Hindlimb muscle (tissue), 1 donor: ENCODE data around the gene SMURF2. TPM values are rescaled to one million over a fixed set of nuclear protein-coding genes. Genes with fewer than 3 reads are reported as not detected.
"Not testable (repeated sequence)": the region's sequence is repeated elsewhere in the genome, so short reads cannot be mapped to it uniquely, and the experiment has no call there.

Experiments
- DNase-seq: peaks from one replicate; pipeline ENCODE4 v3.0.0-alpha.2; 2013
- polyA plus RNA-seq: library from polyadenylated mRNA; unstranded; fragments of 120-200 nt; gene quantifications from one replicate; pipeline ENCODE4 v1.2.1, GENCODE V29; 2013; ENCODE audit not compliant: insufficient read length

SMURF2 gene
- polyA plus RNA-seq: 21.6 TPM

- DNase-seq: peak; percentile 63
Observed at GRCh38 chr17:64661976-64662773, at the start of gene SMURF2. SMURF2 (minus strand) TSS chr17:64662307; CDS start chr17:64661880, 427 bp downstream.

- no peak for DNase-seq
Observed at GRCh38 chr17:64709481-64709880, 47.4 kb upstream of the SMURF2 start.

GRCh38 chr17:64707050-64707591, 45.0 kb upstream of the SMURF2 start:
- peak; percentile 74 for DNase-seq

GRCh38 chr17:64706224-64707049, 44.3 kb upstream of the SMURF2 start:
- DNase-seq: no peak

- DNase-seq: no peak
Observed at GRCh38 chr17:64702815-64703214, 40.7 kb upstream of the SMURF2 start.

GRCh38 chr17:64698725-64699124, 36.6 kb upstream of the SMURF2 start:
- no peak for DNase-seq

GRCh38 chr17:64694207-64694606, 32.1 kb upstream of the SMURF2 start:
- no peak for DNase-seq

GRCh38 chr17:64692187-64692586, 30.1 kb upstream of the SMURF2 start:
- DNase-seq: peak; percentile 34

GRCh38 chr17:64689106-64689505, 27.0 kb upstream of the SMURF2 start:
- no peak for DNase-seq

- no peak for DNase-seq
Observed at GRCh38 chr17:64688481-64688880, 26.4 kb upstream of the SMURF2 start.

GRCh38 chr17:64687961-64688360, 25.9 kb upstream of the SMURF2 start:
- no peak for DNase-seq

- no peak for DNase-seq
Observed at GRCh38 chr17:64687376-64687775, 25.3 kb upstream of the SMURF2 start.

- DNase-seq: no peak
Observed at GRCh38 chr17:64686705-64687104, 24.6 kb upstream of the SMURF2 start.

GRCh38 chr17:64685705-64686104, 23.6 kb upstream of the SMURF2 start:
- no peak for DNase-seq

- DNase-seq: no peak
Observed at GRCh38 chr17:64683796-64684195, 21.7 kb upstream of the SMURF2 start.

- no peak for DNase-seq
Observed at GRCh38 chr17:64682261-64683181, 20.4 kb upstream of the SMURF2 start.

- DNase-seq: peak; percentile 57
Observed at GRCh38 chr17:64679710-64680216, 17.7 kb upstream of the SMURF2 start.

GRCh38 chr17:64676763-64677162, 14.7 kb upstream of the SMURF2 start:
- DNase-seq: no peak

GRCh38 chr17:64670843-64671590, 8.9 kb upstream of the SMURF2 start:
- not testable (repeated sequence) for DNase-seq

GRCh38 chr17:64667807-64668721, 6.0 kb upstream of the SMURF2 start:
- not testable (repeated sequence) for DNase-seq
